ENCODE measurements around the gene AGPAT4. TPM values are rescaled to one million over a fixed set of nuclear protein-coding genes. Genes with fewer than 3 reads are reported as not detected.

AGPAT4 gene
- total RNA-seq, 2 donors from 2014 or later = 17.0 to 23.8 TPM

- Histone ChIP-seq H3K4me3 (no peak overlapping the region), H3K27ac (no peak overlapping the region), H3K36me3 (no peaks in the 10 kb centered on the region), H3K27me3 (replicated peaks; ENCODE audit: insufficient read depth) (no peaks in the 10 kb centered on the region), H3K9me3 (no peaks in the 10 kb centered on the region), H3K4me1 (ENCODE audit: control insufficient read depth in 1 of 2, low read depth in 2 of 2) (peaks cover 0 to 7% of the 10 kb centered on the region in 2 donors)
- no peak for TF ChIP-seq CTCF (IDR thresholded peaks at IDR 0.05)
- DNase-seq (ENCODE audit: low spot score) = no peak
- ATAC-seq (ENCODE audit: insufficient number of reproducible peaks, low FRiP score, low read depth) = no peak
These were observed 74.0 kb downstream of the AGPAT4 start for GRCh38 chr6:161199850-161200249.

- TF ChIP-seq CTCF (IDR thresholded peaks at IDR 0.05) = no peak
- H3K4me3 ChIP-seq = no peak overlapping the region
- DNase-seq (ENCODE audit: low spot score) = no peak
- no peaks in the 10 kb centered on the region for H3K9me3 ChIP-seq
- H3K27ac ChIP-seq = no peak overlapping the region
- no peaks in the 10 kb centered on the region for H3K27me3 ChIP-seq (replicated peaks; ENCODE audit: insufficient read depth)
- no peak for ATAC-seq (ENCODE audit: insufficient number of reproducible peaks, low FRiP score, low read depth)
- peaks cover 0 to 7% of the 10 kb centered on the region in 2 donors for H3K4me1 ChIP-seq (ENCODE audit: control insufficient read depth in 1 of 2, low read depth in 2 of 2)
- H3K36me3 ChIP-seq = no peaks in the 10 kb centered on the region
These were observed 74.9 kb downstream of the AGPAT4 start for GRCh38 chr6:161198783-161199460.

GRCh38 chr6:161198176-161198575, 75.7 kb downstream of the AGPAT4 start:
- H3K9me3 ChIP-seq = no peaks in the 10 kb centered on the region
- DNase-seq (ENCODE audit: low spot score) (no peak), ATAC-seq (ENCODE audit: insufficient number of reproducible peaks, low FRiP score, low read depth) (no peak)
- H3K4me3 ChIP-seq = no peak overlapping the region
- H3K4me1 ChIP-seq (ENCODE audit: control insufficient read depth in 1 of 2, low read depth in 2 of 2) = peaks cover 0 to 7% of the 10 kb centered on the region in 2 donors
- no peak for TF ChIP-seq CTCF (IDR thresholded peaks at IDR 0.05)
- no peaks in the 10 kb centered on the region for H3K36me3 ChIP-seq
- H3K27me3 ChIP-seq (replicated peaks; ENCODE audit: insufficient read depth) = no peaks in the 10 kb centered on the region
- H3K27ac ChIP-seq = no peak overlapping the region

- no peak for TF ChIP-seq CTCF (IDR thresholded peaks at IDR 0.05)
- no peak for ATAC-seq (ENCODE audit: insufficient number of reproducible peaks, low FRiP score, low read depth)
- Histone ChIP-seq H3K4me3 (no peak overlapping the region), H3K4me1 (ENCODE audit: control insufficient read depth in 1 of 2, low read depth in 2 of 2) (no peaks in the 10 kb centered on the region), H3K9me3 (no peaks in the 10 kb centered on the region), H3K27ac (no peak overlapping the region), H3K36me3 (no peaks in the 10 kb centered on the region), H3K27me3 (replicated peaks; ENCODE audit: insufficient read depth) (no peaks in the 10 kb centered on the region)
- no peak for DNase-seq (ENCODE audit: low spot score)
These were observed 78.5 kb downstream of the AGPAT4 start for GRCh38 chr6:161195386-161195785.

- no peak for TF ChIP-seq CTCF (IDR thresholded peaks at IDR 0.05)
- H3K4me3 ChIP-seq = no peak overlapping the region
- no peaks in the 10 kb centered on the region for H3K9me3 ChIP-seq
- H3K27me3 ChIP-seq (replicated peaks; ENCODE audit: insufficient read depth) = no peaks in the 10 kb centered on the region
- no peaks in the 10 kb centered on the region for H3K36me3 ChIP-seq
- no peaks in the 10 kb centered on the region for H3K4me1 ChIP-seq (ENCODE audit: control insufficient read depth in 1 of 2, low read depth in 2 of 2)
- ATAC-seq (ENCODE audit: insufficient number of reproducible peaks, low FRiP score, low read depth) = no peak
- DNase-seq (ENCODE audit: low spot score) = no peak
- no peak overlapping the region for H3K27ac ChIP-seq
These were observed 79.5 kb downstream of the AGPAT4 start for GRCh38 chr6:161194374-161194773.

All from thoracic aorta (tissue), 2 donors.